DMS114 treated with DMSO at 0.1 percent for 48 hours (cell line): ENCODE data around the gene IFT57.

ENCODE experiments used
- DNase-seq: peaks from one replicate; lab custom pipeline; 2025; ENCODE audit not compliant: unreplicated experiment; lab: John Stamatoyannopoulos, UW

Gene IFT57

GRCh38 chr3:108127301-108127988 lies 94.8 kb downstream of the IFT57 start:
- DNase-seq: no peak

- DNase-seq: no peak
Observed at GRCh38 chr3:108126348-108126747, 95.9 kb downstream of the IFT57 start.

GRCh38 chr3:108125550-108126071 lies 96.6 kb downstream of the IFT57 start:
- DNase-seq: no peak

GRCh38 chr3:108125153-108125543 lies 97.1 kb downstream of the IFT57 start:
- no peak for DNase-seq

- DNase-seq: no peak
Observed at GRCh38 chr3:108124337-108125152, 97.7 kb downstream of the IFT57 start.

GRCh38 chr3:108123326-108123725 lies 98.9 kb downstream of the IFT57 start:
- DNase-seq: no peak

- no peak for DNase-seq
Observed at GRCh38 chr3:108122276-108122675, 99.9 kb downstream of the IFT57 start.

GRCh38 chr3:108119398-108120104 lies 102.7 kb downstream of the IFT57 start:
- no peak for DNase-seq

- DNase-seq: no peak
Observed at GRCh38 chr3:108118038-108118768, 104.0 kb downstream of the IFT57 start.

- no peak for DNase-seq
Observed at GRCh38 chr3:108117241-108117775, 104.9 kb downstream of the IFT57 start.

- DNase-seq: no peak
Observed at GRCh38 chr3:108114423-108115065, 107.7 kb downstream of the IFT57 start.

- DNase-seq: no peak
Observed at GRCh38 chr3:108113975-108114374, 108.2 kb downstream of the IFT57 start.

GRCh38 chr3:108110934-108111333 lies 111.3 kb downstream of the IFT57 start:
- DNase-seq: no peak
